HepG2 (cell line): ENCODE data around the gene LTB4R. TPM values are rescaled to one million over a fixed set of nuclear protein-coding genes. Genes with fewer than 3 reads are reported as not detected.

Source experiments
- ARID2 ChIP-seq: sonication (generic); formaldehyde crosslinking; IDR thresholded peaks from 2 replicates; pipeline ENCODE4 v1.8.1; 2022; ENCODE audit warnings: mild to moderate bottlenecking, missing genetic modification reagents, borderline replicate concordance
- ATF1 ChIP-seq: IDR thresholded peaks from 2 replicates; pipeline ENCODE4 v1.6.1; 2016; ENCODE audit warnings: mild to moderate bottlenecking, control low read depth
- ATM ChIP-seq: fragments of 450-650 bp; IDR thresholded peaks from 2 replicates; pipeline ENCODE4 v1.7.1; 2017; ENCODE audit warnings: mild to moderate bottlenecking, borderline replicate concordance
- CTCF ChIP-seq: sonication (generic); formaldehyde crosslinking; IDR thresholded peaks from 2 replicates; pipeline ENCODE4 v1.5.0; 2020; ENCODE audit warnings: mild to moderate bottlenecking, missing genetic modification reagents, moderate library complexity
- FOXO1 ChIP-seq: sonication (generic); formaldehyde crosslinking; IDR thresholded peaks from 2 replicates; pipeline ENCODE4 v1.4.0; 2020; ENCODE audit warnings: missing genetic modification reagents
- GFI1 ChIP-seq: sonication (generic); formaldehyde crosslinking; IDR thresholded peaks from 2 replicates; pipeline ENCODE4 v1.5.0; 2020; ENCODE audit warnings: missing genetic modification reagents, mild to moderate bottlenecking, borderline replicate concordance
- IRX3 ChIP-seq: sonication (generic); formaldehyde crosslinking; IDR thresholded peaks from 2 replicates; pipeline ENCODE4 v1.8.1; 2023; ENCODE audit warnings: mild to moderate bottlenecking, low read depth, missing genetic modification reagents, borderline replicate concordance
- NCOR1 ChIP-seq: fragments of 200-600 bp; sonication (generic); IDR thresholded peaks from 2 replicates; pipeline ENCODE4 v1.7.0; 2017; ENCODE audit warnings: antibody characterized with exemption, low read length, borderline replicate concordance
- POGK ChIP-seq: sonication (generic); formaldehyde crosslinking; conservative IDR thresholded peaks from 2 replicates; pipeline ENCODE4 v1.8.0; 2022; ENCODE audit warnings: mild to moderate bottlenecking, moderate library complexity, missing genetic modification reagents
- RBM39 ChIP-seq: fragments of 200-400 bp; formaldehyde crosslinking; IDR thresholded peaks from one replicate; pipeline ENCODE4 v1.6.1; 2018; ENCODE audit warnings: antibody characterized with exemption, mild to moderate bottlenecking, low read depth, low read length; ENCODE audit not compliant: poor library complexity, severe bottlenecking
- SAP130 ChIP-seq: IDR thresholded peaks from 2 replicates; pipeline ENCODE4 v1.6.1; 2016; ENCODE audit warnings: low read depth
- SMAD9 ChIP-seq: sonication (generic); formaldehyde crosslinking; IDR thresholded peaks from 2 replicates; pipeline ENCODE4 v1.5.1; 2020; ENCODE audit warnings: mild to moderate bottlenecking, missing genetic modification reagents
- SOX5 ChIP-seq: IDR thresholded peaks from 2 replicates; pipeline ENCODE4 v1.6.1; 2016; ENCODE audit warnings: borderline replicate concordance
- TMF1 ChIP-seq: sonication (generic); formaldehyde crosslinking; IDR thresholded peaks from 2 replicates; pipeline ENCODE4 v1.8.1; 2022; ENCODE audit warnings: low read depth, missing genetic modification reagents
- ZBTB26 ChIP-seq: IDR thresholded peaks from 2 replicates; pipeline ENCODE4 v1.6.1; 2016; ENCODE audit warnings: missing compliant biosample characterization, missing genetic modification reagents, borderline replicate concordance
- ZMYM4 ChIP-seq: sonication (generic); formaldehyde crosslinking; IDR thresholded peaks from 2 replicates; pipeline ENCODE4 v1.8.1; 2023; ENCODE audit warnings: mild to moderate bottlenecking, missing genetic modification reagents
- ZNF512B ChIP-seq: sonication (generic); formaldehyde crosslinking; IDR thresholded peaks from 2 replicates; pipeline ENCODE4 v1.5.1; 2020; ENCODE audit warnings: missing genetic modification reagents, mild to moderate bottlenecking, borderline replicate concordance
- ZNF589 ChIP-seq: sonication (generic); formaldehyde crosslinking; conservative IDR thresholded peaks from 2 replicates; pipeline ENCODE4 v1.8.0; 2022; ENCODE audit warnings: mild to moderate bottlenecking, moderate library complexity, missing genetic modification reagents
- ZNF747 ChIP-seq: sonication (generic); formaldehyde crosslinking; IDR thresholded peaks from 2 replicates; pipeline ENCODE4 v1.8.1; 2023; ENCODE audit warnings: missing genetic modification reagents, mild to moderate bottlenecking, borderline replicate concordance
- polyA plus RNA-seq, 8 experiments: library from polyadenylated mRNA; depleted of rRNA in 3 of 8; stranded (reverse) in 7 of 8; unstranded in 1 of 8; fragments of >200 nt; fragmentation: Illumina TruSeq in 4 of 8; extraction: Trizol in 4 of 8; gene quantifications; 2 replicates each; pipeline versions ENCODE4 v1.2.1 to v1.2.3, GENCODE V29; 2011 to 2016; ENCODE audit warnings: low read depth in 4 of 8, missing spikeins in 1 of 8, mixed read lengths in 1 of 8; ENCODE audit not compliant: insufficient read depth in 1 of 8
- total RNA-seq, 5 experiments: library from RNA; depleted of rRNA; stranded (reverse); fragments of >200 nt; fragmentation: Illumina TruSeq; extraction: Trizol; gene quantifications; 2 replicates each; pipeline ENCODE4 v1.2.3, GENCODE V29; 2016; ENCODE audit warnings: low read depth in 1 of 5

LTB4R gene
- total and polyA plus RNA-seq, 2 of the 13 experiments (the other 11 are each of a cell fraction or from before 2014, with no cell fraction given), result 3.2 to 8.2 TPM

GRCh38 chr14:24296341-24297157 lies 14.8 kb upstream of the LTB4R start (continued):
- TF ChIP-seq ZBTB26, result peak; percentile 87
- no peak for TF ChIP-seq ARID2
- TF ChIP-seq SOX5 (CRISPR knock-in tag), result 0 out of 2 replicates have a peak, but pooled peaks have one; percentile 16
- TF ChIP-seq ZMYM4 (CRISPR knock-in tag), result peak; percentile 1; the same call in 1 of the 2 replicates
- no peak for TF ChIP-seq RBM39
- no peak; the same call in 1 of the 2 replicates for TF ChIP-seq POGK (CRISPR knock-in tag)
- TF ChIP-seq ZNF747 (CRISPR knock-in tag), result no peak
- TF ChIP-seq CTCF (CRISPR knock-in tag), result peak; percentile 99
- TF ChIP-seq ZNF589 (CRISPR knock-in tag), result no peak
- TF ChIP-seq TMF1, result no peak
- no peak; the same call in 1 of the 2 replicates for TF ChIP-seq ZNF512B (CRISPR knock-in tag)
- peak; percentile 46; the same call in 1 of the 2 replicates for TF ChIP-seq FOXO1 (CRISPR knock-in tag)
- no peak for TF ChIP-seq ATF1 (CRISPR knock-in tag)
- no peak for TF ChIP-seq GFI1 (CRISPR knock-in tag)
- no peak for TF ChIP-seq SMAD9 (CRISPR knock-in tag)
- no peak for TF ChIP-seq ATM
- TF ChIP-seq SAP130, result peak; percentile 67
- TF ChIP-seq IRX3 (CRISPR knock-in tag), result no peak
- TF ChIP-seq NCOR1, result no peak
